ENCODE data around the gene NCK1. TPM values are rescaled to one million over a fixed set of nuclear protein-coding genes. Genes with fewer than 3 reads are reported as not detected.

The NCK1 gene
- total and polyA plus RNA-seq, 2 of the 13 experiments (the other 11 are each of a cell fraction or from before 2014, with no cell fraction given): 14.7 to 30.4 TPM

GRCh38 chr3:136861890-136862616 is at the start of gene NCK1 (continued):
- TF ChIP-seq, protein P1, sequence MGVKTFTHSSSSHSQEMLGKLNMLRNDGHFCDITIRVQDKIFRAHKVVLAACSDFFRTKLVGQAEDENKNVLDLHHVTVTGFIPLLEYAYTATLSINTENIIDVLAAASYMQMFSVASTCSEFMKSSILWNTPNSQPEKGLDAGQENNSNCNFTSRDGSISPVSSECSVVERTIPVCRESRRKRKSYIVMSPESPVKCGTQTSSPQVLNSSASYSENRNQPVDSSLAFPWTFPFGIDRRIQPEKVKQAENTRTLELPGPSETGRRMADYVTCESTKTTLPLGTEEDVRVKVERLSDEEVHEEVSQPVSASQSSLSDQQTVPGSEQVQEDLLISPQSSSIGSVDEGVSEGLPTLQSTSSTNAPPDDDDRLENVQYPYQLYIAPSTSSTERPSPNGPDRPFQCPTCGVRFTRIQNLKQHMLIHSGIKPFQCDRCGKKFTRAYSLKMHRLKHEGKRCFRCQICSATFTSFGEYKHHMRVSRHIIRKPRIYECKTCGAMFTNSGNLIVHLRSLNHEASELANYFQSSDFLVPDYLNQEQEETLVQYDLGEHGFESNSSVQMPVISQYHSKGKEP (CRISPR knock-in tag; IDR thresholded peaks at IDR 0.05): peak; percentile 79; the same call in 1 of the 2 replicates
- TF ChIP-seq ZNF101 (CRISPR knock-in tag; IDR thresholded peaks at IDR 0.05; ENCODE audit: borderline replicate concordance, low read depth) (peak; percentile 71; the same call in 1 of the 2 replicates), SMAD9 (CRISPR knock-in tag; IDR thresholded peaks at IDR 0.05) (no peak), PREB (CRISPR knock-in tag; IDR thresholded peaks at IDR 0.05) (no peak), FOSL1 (CRISPR knock-in tag; IDR thresholded peaks at IDR 0.05; ENCODE audit: borderline replicate concordance) (no peak), CREB3 (CRISPR knock-in tag; IDR thresholded peaks at IDR 0.05) (no peak; the same call in 1 of the 2 replicates), ZNF468 (CRISPR knock-in tag; IDR thresholded peaks at IDR 0.05) (no peak), MED1 (CRISPR knock-in tag; IDR thresholded peaks at IDR 0.05) (peak; percentile 53), STAG1 (CRISPR knock-in tag; IDR thresholded peaks at IDR 0.05) (no peak; the same call in 1 of the 2 replicates), TCF12 (IDR thresholded peaks at IDR 0.05) (no peak), TCF12 (CRISPR knock-in tag; IDR thresholded peaks at IDR 0.05) (peak; percentile 86; the same call in 1 of the 2 replicates), ATAD3A (CRISPR knock-in tag; IDR thresholded peaks at IDR 0.05) (no peak), CERS6 (CRISPR knock-in tag; IDR thresholded peaks at IDR 0.05) (0 out of 2 replicates have a peak, but pooled peaks have one; percentile 68), SP5 (CRISPR knock-in tag; IDR thresholded peaks at IDR 0.05; ENCODE audit: borderline replicate concordance, low read depth) (peak; percentile 74; the same call in 1 of the 2 replicates), ZNF235 (CRISPR knock-in tag; IDR thresholded peaks at IDR 0.05; ENCODE audit: borderline replicate concordance) (peak; percentile 92), GATAD1 (CRISPR knock-in tag; IDR thresholded peaks at IDR 0.05) (peak; percentile 73), ZFX (CRISPR knock-in tag; IDR thresholded peaks at IDR 0.05; ENCODE audit: low read depth) (peak; percentile 99), MIER2 (CRISPR knock-in tag; IDR thresholded peaks at IDR 0.05) (peak; percentile 61; the same call in 1 of the 2 replicates)
- TF ChIP-seq, protein P2, sequence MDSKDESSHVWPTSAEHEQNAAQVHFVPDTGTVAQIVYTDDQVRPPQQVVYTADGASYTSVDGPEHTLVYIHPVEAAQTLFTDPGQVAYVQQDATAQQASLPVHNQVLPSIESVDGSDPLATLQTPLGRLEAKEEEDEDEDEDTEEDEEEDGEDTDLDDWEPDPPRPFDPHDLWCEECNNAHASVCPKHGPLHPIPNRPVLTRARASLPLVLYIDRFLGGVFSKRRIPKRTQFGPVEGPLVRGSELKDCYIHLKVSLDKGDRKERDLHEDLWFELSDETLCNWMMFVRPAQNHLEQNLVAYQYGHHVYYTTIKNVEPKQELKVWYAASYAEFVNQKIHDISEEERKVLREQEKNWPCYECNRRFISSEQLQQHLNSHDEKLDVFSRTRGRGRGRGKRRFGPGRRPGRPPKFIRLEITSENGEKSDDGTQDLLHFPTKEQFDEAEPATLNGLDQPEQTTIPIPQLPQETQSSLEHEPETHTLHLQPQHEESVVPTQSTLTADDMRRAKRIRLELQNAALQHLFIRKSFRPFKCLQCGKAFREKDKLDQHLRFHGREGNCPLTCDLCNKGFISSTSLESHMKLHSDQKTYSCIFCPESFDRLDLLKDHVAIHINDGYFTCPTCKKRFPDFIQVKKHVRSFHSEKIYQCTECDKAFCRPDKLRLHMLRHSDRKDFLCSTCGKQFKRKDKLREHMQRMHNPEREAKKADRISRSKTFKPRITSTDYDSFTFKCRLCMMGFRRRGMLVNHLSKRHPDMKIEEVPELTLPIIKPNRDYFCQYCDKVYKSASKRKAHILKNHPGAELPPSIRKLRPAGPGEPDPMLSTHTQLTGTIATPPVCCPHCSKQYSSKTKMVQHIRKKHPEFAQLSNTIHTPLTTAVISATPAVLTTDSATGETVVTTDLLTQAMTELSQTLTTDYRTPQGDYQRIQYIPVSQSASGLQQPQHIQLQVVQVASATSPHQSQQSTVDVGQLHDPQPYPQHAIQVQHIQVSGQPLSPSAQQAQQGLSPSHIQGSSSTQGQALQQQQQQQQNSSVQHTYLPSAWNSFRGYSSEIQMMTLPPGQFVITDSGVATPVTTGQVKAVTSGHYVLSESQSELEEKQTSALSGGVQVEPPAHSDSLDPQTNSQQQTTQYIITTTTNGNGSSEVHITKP (CRISPR knock-in tag; IDR thresholded peaks at IDR 0.05; ENCODE audit: low read depth): peak; percentile 82
- TF ChIP-seq, protein P3, sequence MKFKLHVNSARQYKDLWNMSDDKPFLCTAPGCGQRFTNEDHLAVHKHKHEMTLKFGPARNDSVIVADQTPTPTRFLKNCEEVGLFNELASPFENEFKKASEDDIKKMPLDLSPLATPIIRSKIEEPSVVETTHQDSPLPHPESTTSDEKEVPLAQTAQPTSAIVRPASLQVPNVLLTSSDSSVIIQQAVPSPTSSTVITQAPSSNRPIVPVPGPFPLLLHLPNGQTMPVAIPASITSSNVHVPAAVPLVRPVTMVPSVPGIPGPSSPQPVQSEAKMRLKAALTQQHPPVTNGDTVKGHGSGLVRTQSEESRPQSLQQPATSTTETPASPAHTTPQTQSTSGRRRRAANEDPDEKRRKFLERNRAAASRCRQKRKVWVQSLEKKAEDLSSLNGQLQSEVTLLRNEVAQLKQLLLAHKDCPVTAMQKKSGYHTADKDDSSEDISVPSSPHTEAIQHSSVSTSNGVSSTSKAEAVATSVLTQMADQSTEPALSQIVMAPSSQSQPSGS (CRISPR knock-in tag; IDR thresholded peaks at IDR 0.05): peak; percentile 31; the same call in 1 of the 2 replicates
